ENCODE data around the gene SERINC1.

- TF ChIP-seq NFE2L2 (conservative IDR thresholded peaks at IDR 0.05; ENCODE audit: low read length) (no peak), RAD21 (conservative IDR thresholded peaks at IDR 0.05 in 1 of 2, IDR thresholded peaks at IDR 0.05 in 1 of 2) (no peak), KDM5A (IDR thresholded peaks at IDR 0.05) (no peak), RNF2 (IDR thresholded peaks at IDR 0.05; ENCODE audit: borderline replicate concordance, low read depth) (no peak), POLR2A (IDR thresholded peaks at IDR 0.05; ENCODE audit: low read length) (no peak), CTCF (IDR thresholded peaks at IDR 0.05) (no peak), POLR2AphosphoS2 (conservative IDR thresholded peaks at IDR 0.05; ENCODE audit: low read length) (no peak), SMC3 (IDR thresholded peaks at IDR 0.05) (no peak)
Observed at GRCh38 chr6:122458087-122458486, 13.5 kb downstream of the SERINC1 start.
